Right atrium auricular region (tissue), 2 donors: ENCODE results near the gene COL23A1. TPM values are rescaled to one million over a fixed set of nuclear protein-coding genes. Genes with fewer than 3 reads are reported as not detected.
"Not testable (repeated sequence)": the region's sequence is repeated elsewhere in the genome, so short reads cannot be mapped to it uniquely, and the experiment has no call there.

Experiments
- DNase-seq: peaks from one replicate; pipeline ENCODE4 v3.0.0-alpha.2; 2019; ENCODE audit warnings: low spot score
- H3K27ac ChIP-seq, 2 donors: fragments of 200-600 bp; sonication (generic); 1 replicate in 1 of 2; 2 replicates in 1 of 2; pipeline ENCODE4 v1.5.1; 2016 to 2019
- H3K27me3 ChIP-seq, 2 donors: fragments of 200-600 bp; sonication (generic); one replicate each; pipeline versions ENCODE4 v1.5.1 to v1.6.0; 2017 to 2019
- H3K36me3 ChIP-seq: fragments of 200-600 bp; sonication (generic); one replicate; pipeline ENCODE4 v1.5.1; 2016
- H3K4me1 ChIP-seq, 2 donors: fragments of 200-600 bp; sonication (generic); one replicate each; pipeline versions ENCODE4 v1.5.1 to v1.6.0; 2017 to 2019
- H3K4me3 ChIP-seq, 2 donors: fragments of 200-600 bp; sonication (generic); 1 replicate in 1 of 2; 2 replicates in 1 of 2; pipeline ENCODE4 v1.5.1; 2017 to 2019; ENCODE audit warnings: mild to moderate bottlenecking in 1 of 2, moderate library complexity in 1 of 2
- H3K9me3 ChIP-seq, 2 donors: fragments of 200-600 bp; sonication (generic); one replicate each; pipeline ENCODE4 v1.5.1; 2019
- total RNA-seq, 2 donors: library from RNA; depleted of rRNA; stranded (reverse); fragments of >200 nt; gene quantifications; one replicate each; pipeline ENCODE4 v1.1.0, GENCODE V29; 2016
- TF ChIP-seq, protein P1 (sequence below), 2 donors: fragments of 200-600 bp; sonication (generic); IDR thresholded peaks; one replicate each; pipeline ENCODE4 v1.5.1; 2019; ENCODE audit warnings: antibody characterized with exemption in 2 of 2

Gene COL23A1
- total RNA-seq, 2 donors from 2014 or later: 5.7 to 6.8 TPM

DNA sequence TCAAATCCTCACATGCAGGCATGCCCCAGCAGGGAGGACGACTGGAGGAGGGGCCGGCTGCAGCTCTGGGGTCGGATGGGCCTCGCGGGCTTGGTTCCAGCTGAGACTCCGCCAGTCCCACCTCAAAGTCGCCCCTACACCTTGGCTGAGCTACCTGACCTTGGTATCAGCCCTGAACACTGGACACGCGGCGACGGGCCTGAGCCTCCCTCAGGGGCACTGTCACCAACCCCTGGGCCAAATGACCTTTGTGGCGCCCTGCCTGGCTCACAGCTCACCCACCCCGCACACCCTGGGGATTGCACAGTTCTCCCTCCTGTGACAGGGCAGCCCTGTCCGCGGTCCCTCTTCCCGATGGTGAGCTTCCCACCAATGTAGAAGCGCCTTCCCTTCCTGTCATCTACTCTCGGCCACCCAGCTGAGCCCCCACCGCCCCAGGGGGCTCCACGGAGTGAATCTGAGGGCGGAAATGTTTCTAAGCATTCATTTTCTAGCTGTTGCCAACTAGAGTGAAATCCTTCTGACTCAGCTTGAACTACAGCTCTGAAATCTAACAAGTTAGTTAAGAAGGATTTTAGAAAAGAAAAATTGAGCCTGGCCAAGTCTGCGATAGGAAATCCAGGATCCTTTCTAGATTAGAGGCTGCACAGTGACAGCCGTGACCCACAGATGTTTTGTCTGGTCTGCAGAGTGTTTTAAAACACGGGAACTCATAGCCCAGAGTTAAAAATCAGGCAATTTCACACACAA lies 218.7 kb downstream of the COL23A1 start:
- peak overlapping the region in 1 of 2 donors; percentile 1 for H3K27ac ChIP-seq
- TF ChIP-seq, protein P1, sequence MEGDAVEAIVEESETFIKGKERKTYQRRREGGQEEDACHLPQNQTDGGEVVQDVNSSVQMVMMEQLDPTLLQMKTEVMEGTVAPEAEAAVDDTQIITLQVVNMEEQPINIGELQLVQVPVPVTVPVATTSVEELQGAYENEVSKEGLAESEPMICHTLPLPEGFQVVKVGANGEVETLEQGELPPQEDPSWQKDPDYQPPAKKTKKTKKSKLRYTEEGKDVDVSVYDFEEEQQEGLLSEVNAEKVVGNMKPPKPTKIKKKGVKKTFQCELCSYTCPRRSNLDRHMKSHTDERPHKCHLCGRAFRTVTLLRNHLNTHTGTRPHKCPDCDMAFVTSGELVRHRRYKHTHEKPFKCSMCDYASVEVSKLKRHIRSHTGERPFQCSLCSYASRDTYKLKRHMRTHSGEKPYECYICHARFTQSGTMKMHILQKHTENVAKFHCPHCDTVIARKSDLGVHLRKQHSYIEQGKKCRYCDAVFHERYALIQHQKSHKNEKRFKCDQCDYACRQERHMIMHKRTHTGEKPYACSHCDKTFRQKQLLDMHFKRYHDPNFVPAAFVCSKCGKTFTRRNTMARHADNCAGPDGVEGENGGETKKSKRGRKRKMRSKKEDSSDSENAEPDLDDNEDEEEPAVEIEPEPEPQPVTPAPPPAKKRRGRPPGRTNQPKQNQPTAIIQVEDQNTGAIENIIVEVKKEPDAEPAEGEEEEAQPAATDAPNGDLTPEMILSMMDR (IDR thresholded peaks at IDR 0.05): no peak
- H3K27me3 ChIP-seq: no peaks in the 10 kb centered on the region
- no peaks in the 10 kb centered on the region for H3K36me3 ChIP-seq
- no peak overlapping the region for H3K4me3 ChIP-seq
- H3K4me1 ChIP-seq: peaks cover 0 to 11% of the 10 kb centered on the region in 2 donors
- no peak for DNase-seq
- H3K9me3 ChIP-seq: no peaks in the 10 kb centered on the region

GRCh38 chr5:178370102-178370501 lies 220.1 kb downstream of the COL23A1 start:
- Histone ChIP-seq H3K27ac (no peak overlapping the region), H3K9me3 (no peaks in the 10 kb centered on the region), H3K4me1 (peaks cover 0 to 11% of the 10 kb centered on the region in 2 donors), H3K4me3 (no peak overlapping the region), H3K27me3 (no peaks in the 10 kb centered on the region), H3K36me3 (no peaks in the 10 kb centered on the region)
- DNase-seq: no peak
- TF ChIP-seq, protein P1 (IDR thresholded peaks at IDR 0.05): no peak

DNA sequence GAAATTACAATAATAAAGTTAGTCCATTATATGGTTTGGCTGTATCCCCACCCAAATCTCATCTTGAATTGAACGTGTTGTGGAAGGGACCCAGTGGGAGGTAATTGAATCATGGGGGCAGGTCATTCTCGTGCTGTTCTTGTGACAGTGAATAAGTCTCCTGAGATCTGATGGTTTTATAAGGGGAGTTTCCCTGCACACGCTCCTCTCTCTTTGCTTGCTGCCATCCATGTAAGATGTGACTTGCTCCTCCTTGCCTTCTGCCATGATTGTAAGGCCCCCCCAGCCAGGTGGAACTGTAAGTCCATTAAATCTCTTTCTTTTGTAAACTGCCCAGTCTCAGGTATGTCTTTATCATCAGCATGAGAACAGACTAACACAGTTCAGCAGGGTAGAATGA lies 220.7 kb downstream of the COL23A1 start:
- not testable (repeated sequence) for DNase-seq

GRCh38 chr5:178368716-178369300 lies 221.4 kb downstream of the COL23A1 start:
- no peak overlapping the region for H3K27ac ChIP-seq
- TF ChIP-seq, protein P1 (IDR thresholded peaks at IDR 0.05): no peak
- DNase-seq: no peak
- H3K4me1 ChIP-seq: peaks cover 0 to 11% of the 10 kb centered on the region in 2 donors
- no peaks in the 10 kb centered on the region for H3K27me3 ChIP-seq
- H3K4me3 ChIP-seq: no peak overlapping the region
- no peaks in the 10 kb centered on the region for H3K36me3 ChIP-seq
- no peaks in the 10 kb centered on the region for H3K9me3 ChIP-seq

More for the DNA sequence above, 220.7 kb downstream of the COL23A1 start:
- not testable (repeated sequence) for H3K36me3 ChIP-seq, H3K27me3 ChIP-seq, H3K27ac ChIP-seq, H3K4me3 ChIP-seq, H3K9me3 ChIP-seq
- peaks cover 0 to 11% of the 10 kb centered on the region in 2 donors for H3K4me1 ChIP-seq

DNA sequence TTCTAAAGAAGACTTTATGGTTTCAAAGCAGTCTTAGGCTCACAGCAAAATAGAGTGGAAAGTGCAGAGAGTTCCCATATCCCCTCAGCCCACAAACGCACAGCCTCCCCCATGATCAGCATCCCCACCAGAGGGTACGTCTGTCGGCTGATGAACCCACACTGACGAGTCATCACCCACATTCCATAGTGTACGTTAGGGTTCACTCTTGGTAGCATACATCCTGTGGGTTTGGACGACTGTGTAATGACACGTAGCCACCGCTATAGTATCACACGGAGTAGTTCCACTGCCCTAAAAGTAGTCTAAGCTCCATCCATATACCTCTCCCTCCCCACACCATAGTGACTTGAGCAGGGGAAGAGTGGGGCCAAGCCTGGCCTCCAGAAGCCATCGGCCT lies 221.9 kb downstream of the COL23A1 start:
- DNase-seq: no peak
- TF ChIP-seq, protein P1 (IDR thresholded peaks at IDR 0.05): no peak

DNA sequence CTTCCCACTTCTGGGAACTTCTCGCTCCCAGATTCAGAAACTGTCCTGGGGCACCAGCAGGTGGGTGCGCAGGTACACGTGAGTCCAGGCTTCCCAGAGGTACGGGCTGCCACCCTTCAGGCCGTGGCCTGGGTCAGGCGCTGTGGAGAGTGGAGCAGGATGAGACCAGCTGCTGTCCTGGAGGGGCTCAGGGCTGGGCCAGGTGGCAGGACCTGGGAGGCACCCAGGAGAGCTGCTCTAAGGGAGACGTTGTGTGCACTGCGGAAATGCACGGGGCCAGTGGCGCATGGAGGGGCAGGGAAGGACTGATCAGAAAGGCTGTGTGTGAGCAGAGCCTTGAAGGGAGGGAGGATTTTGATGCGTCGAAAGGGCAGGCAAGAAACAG lies 222.5 kb downstream of the COL23A1 start:
- Histone ChIP-seq H3K4me3 (no peak overlapping the region), H3K4me1 (peaks cover 0 to 11% of the 10 kb centered on the region in 2 donors), H3K27me3 (no peaks in the 10 kb centered on the region), H3K27ac (no peak overlapping the region), H3K36me3 (no peaks in the 10 kb centered on the region), H3K9me3 (no peaks in the 10 kb centered on the region)
- TF ChIP-seq, protein P1 (IDR thresholded peaks at IDR 0.05): no peak
- no peak for DNase-seq

More for the DNA sequence above, 221.9 kb downstream of the COL23A1 start:
- Histone ChIP-seq H3K27ac (no peak overlapping the region), H3K27me3 (no peaks in the 10 kb centered on the region), H3K4me3 (no peak overlapping the region), H3K36me3 (no peaks in the 10 kb centered on the region), H3K9me3 (no peaks in the 10 kb centered on the region), H3K4me1 (peaks cover 0 to 11% of the 10 kb centered on the region in 2 donors)
